Epithelial cell of esophagus (primary cell): ENCODE measurements around the gene CCDC93.

Experiments used
- DNase-seq: peaks from one replicate; pipeline ENCODE4 v3.0.0; 2010; ENCODE audit warnings: low read depth
- H3K4me3 ChIP-seq: 2 replicates; pipeline ENCODE4 v1.5.1; 2011; ENCODE audit warnings: mild to moderate bottlenecking, low read length, control low read depth
- CTCF ChIP-seq: IDR thresholded peaks from 2 replicates; pipeline ENCODE4 v1.5.1; 2011; ENCODE audit warnings: low read depth, mild to moderate bottlenecking, low read length, control low read depth, inconsistent platforms; ENCODE audit not compliant: insufficient read depth; ENCODE audit errors: missing control alignments

CCDC93 gene

GRCh38 chr2:117982376-117983033 is 31.4 kb downstream of the CCDC93 start:
- DNase-seq, result no peak
- no peak for TF ChIP-seq CTCF
- no peak overlapping the region for H3K4me3 ChIP-seq

- no peak overlapping the region for H3K4me3 ChIP-seq
- no peak for DNase-seq
- no peak for TF ChIP-seq CTCF
These were observed 32.1 kb downstream of the CCDC93 start for GRCh38 chr2:117981810-117982209.

- no peak overlapping the region for H3K4me3 ChIP-seq
- no peak for TF ChIP-seq CTCF
- DNase-seq, result peak; percentile 94
These were observed 32.8 kb downstream of the CCDC93 start for GRCh38 chr2:117980783-117981676.

- TF ChIP-seq CTCF, result no peak
- peak; percentile 5 for DNase-seq
- H3K4me3 ChIP-seq, result no peak overlapping the region
These were observed 33.8 kb downstream of the CCDC93 start for GRCh38 chr2:117979911-117980701.

GRCh38 chr2:117977696-117978095 is 36.2 kb downstream of the CCDC93 start:
- TF ChIP-seq CTCF, result no peak
- DNase-seq, result no peak
- no peak overlapping the region for H3K4me3 ChIP-seq

GRCh38 chr2:117976581-117976980 is 37.3 kb downstream of the CCDC93 start:
- DNase-seq, result no peak
- no peak for TF ChIP-seq CTCF
- no peak overlapping the region for H3K4me3 ChIP-seq
